ENCODE results near the gene PRDX2. TPM values are rescaled to one million over a fixed set of nuclear protein-coding genes. Genes with fewer than 3 reads are reported as not detected.

The PRDX2 gene
- total RNA-seq, 1 donor from 2014 or later, result 112 TPM

DNA sequence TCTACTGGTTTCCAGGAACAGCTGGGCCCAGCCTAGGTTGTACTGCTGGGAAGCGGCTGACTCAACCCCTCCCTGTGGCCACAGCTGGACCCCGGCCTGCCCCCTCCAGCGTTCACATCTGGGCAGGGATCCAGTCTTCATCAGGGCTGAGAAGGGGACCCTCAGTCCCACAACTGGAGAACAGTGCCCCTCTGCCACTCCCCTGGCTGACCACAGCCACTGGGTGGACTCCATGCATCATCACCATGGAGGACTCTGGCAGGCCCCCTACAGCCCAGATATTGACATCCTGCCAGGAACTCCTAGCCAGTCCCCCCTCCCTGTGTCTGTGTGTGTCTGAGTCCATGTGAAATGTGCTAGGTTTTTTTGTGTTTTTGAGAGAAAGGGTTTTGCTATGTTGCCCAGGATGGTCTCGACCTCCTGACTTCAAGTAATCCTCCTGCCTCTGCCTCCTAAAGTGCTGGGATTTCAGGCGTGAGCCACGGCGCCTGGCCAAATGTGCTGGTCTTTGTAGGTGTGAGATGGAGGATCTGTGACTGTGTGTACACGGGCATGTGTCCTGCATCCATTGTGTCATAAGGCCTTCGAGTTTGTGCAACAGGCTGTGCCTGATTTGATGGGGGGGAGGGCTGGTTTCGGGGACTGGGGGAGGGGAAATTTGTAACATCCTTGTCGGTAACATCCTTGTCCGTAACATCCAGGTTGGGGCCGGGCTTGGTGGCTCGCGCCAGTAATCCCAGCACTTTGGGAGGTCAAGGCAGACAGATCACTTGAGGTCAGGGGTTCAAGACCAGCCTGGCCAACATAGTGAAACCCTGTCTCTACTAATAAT is 22.2 kb downstream of the PRDX2 start:
- peak; percentile 91 for DNase-seq (ENCODE audit: low spot score)

DNA sequence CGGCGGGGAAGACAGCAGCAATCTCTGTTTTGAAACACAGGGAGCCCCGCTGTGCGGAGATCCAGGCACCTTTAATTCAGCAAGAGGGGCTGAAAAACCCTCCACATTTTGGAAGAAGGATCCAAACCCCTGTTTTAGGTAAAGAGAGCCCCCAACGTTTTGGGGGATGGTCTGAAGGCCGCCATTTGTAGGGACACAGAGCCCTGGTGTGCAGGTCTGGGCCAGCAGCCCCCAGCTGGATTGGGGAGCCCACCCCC is 22.8 kb downstream of the PRDX2 start:
- no peak for DNase-seq (ENCODE audit: low spot score)

DNA sequence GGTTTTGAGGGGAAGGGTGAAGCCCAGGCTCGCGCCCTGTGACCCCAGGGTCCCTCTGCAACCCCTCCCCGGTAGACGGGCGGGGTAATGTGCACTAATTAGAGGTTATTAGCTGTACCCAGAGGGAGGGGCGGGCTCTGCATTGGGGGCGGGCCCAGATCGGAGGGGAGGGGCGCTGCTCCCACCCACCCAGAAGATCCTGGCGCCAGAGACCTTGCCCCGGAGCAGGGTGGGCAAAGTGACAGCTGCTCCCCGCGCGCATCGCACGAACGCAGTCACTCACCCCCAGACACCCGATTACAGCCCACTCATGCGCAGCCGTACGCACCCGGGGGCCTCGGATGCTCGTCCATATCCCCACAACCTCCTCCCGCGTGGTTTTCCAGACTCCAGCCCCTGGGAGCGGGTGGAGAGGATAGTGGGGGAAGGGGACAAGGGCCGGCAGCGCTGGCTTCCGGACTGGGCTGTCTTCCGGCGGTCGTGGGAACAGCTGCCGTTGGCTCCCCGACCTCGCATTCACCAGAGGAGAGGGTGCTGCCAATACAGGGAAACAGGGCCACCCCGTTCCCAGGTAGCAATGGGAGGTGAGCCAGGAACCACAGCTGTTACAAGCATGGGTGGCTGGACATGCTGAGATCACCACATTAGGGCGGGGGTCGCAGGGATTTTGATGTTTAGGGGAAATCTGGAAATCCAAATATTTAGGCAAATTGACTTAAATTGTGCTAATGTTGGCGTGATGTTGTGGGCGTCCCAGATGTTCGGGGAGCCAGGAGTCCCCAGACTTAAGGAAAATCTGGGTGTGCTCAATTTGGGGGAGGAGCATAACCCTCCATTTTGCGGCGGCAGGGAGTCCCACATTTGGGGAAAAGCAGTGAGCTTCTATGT is 23.3 kb downstream of the PRDX2 start:
- peak; percentile 89 for DNase-seq (ENCODE audit: low spot score)

DNA sequence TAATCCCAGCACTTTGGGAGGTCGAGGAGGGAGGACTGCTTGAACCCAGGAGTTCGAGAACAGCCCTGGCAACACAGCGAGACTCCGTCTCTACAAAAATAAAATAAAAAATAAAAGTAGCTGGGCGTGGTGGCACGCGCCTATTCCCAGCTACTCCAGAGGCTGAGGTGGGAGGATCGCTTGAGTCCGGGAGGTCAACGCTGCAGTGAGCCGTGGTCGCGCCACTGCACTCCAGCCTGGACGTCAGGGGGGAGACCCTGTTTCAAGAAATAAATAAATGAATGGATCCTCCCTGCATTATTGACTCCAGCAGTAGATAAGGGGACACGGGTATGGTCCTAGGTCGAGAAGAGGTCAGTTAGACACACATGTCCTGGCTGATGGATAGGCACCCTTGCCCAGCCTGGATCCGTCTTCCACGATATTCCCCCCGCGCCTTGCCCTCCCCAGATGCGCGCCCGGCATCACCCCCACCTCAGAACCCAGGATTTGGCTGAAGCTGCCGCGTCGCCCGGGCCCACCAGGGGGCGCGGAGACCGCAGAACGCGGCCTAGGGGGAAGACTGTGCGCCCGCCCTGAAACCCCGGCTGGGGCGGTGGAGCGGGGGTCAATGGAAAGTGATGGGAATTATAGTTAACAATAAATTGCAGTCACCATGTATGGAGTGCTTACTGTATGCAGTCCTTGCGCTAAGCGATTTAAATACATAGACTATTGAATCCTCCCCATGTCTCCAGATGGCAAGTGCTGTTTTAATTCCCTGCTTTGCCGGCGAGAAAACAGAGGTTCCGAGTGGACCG is 24.2 kb downstream of the PRDX2 start:
- DNase-seq (ENCODE audit: low spot score), result peak; percentile 88

DNA sequence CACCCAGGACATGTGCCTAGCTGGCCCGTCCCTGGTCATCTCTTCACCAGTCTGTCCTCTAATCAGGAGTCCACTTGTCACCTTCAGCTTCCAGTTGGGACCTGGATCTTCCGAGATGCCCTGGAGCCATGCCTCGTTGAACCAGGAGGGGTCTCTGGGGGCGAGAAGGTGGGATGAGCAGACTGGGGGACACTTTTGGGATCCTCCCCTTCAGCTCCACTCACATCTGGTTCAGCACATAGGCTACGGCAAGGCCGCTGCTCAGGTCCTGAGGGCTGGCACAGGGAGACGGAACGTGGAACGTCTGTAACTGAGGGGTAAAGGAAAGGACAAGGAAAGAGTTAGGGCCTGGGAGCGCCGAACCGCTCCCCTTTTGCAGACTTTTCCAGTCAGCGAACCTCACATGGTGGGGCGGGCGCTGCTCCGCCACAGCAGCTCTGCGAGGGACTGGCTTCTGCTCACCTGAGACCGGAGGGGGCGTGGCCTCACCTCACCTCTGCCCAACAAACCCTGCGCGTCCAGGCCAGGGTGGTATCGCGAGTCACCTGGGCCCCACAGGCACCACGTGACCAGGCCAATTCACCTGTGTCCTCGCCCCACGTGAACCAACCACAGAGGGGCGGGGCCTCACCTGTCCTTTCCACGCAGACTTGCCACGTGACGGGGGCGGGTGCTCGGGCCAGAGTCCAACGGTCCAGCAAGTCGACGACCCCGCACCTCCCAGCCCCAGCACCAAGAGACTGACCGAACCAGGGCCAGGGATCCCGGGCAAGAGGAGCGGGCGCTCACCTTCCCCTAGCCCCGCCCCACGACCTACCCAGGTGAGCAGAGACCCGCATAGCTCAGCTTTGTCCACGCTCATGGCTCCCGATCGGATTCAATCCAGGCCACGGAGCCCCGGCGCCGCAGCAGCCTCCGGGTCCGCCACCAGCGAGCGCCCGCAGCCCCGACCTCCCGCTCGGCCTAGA is 26.7 kb downstream of the PRDX2 start, which contains the start of gene HOOK2:
Gene HOOK2 (minus strand): TSS at position 965 of the 968 bp plus-strand sequence. CDS start 103 bp downstream, at position 862.
- DNase-seq (ENCODE audit: low spot score), result peak; percentile 60

DNA sequence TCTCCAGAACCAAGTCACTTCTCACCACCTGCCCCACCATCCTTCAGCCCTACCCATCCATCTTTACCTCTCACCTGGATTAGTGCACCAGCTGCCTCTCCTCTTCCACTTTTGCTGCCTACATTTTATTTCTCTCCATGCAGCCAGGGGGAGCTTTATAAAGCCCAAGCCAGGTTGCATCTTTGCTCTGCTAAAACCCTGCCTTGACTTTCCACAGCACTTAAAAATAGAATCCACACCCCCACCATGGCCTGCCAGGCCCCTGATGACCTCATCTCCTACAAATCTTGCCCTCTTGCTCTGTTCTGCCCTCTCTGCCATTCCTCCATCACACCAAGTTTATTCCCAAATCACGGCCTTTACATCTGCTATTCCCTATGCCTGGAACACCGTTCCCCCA is 28.0 kb downstream of the PRDX2 start:
- peak; percentile 57 for DNase-seq (ENCODE audit: low spot score)

DNA sequence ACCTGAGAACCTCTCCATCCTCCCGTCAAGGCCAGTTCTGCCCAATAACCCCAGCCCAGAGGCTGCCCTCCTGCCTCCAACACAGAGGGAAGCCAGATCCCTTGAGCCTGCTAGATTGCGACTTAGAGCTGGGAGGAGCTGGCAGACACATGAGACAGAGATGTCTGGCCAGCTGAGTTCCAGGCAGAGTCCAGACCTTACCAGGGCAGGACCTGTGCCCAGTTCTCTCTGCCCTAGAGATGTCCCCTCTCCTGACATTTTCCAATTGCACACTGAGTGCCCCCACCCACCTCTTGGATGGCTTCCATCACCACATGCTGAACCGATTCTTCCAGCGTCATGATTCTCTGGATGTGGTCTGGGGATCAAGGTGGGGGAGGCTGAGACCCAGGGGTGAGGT is 29.3 kb downstream of the PRDX2 start:
- DNase-seq (ENCODE audit: low spot score), result peak; percentile 58

DNA sequence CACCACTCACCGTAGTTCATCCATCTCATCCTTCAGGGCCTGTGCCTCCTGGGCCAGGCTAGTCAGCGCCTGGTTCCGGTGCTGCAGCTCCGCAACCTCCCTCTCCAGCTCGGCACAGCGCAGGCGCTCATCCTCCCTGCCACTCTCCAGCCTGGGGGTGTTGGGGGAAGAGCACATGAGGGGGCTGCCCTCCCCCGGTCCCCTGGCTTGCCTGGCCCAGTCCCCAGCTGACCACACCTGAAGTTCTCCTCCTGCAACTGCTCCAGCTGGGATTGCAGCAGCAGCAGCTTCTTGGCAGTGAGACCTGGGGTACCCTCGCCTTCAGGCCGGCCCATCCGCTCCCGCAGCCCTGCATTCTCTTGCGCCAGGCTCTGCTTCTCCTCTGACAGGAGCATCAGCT is 30.7 kb downstream of the PRDX2 start:
- DNase-seq (ENCODE audit: low spot score), result no peak

DNA sequence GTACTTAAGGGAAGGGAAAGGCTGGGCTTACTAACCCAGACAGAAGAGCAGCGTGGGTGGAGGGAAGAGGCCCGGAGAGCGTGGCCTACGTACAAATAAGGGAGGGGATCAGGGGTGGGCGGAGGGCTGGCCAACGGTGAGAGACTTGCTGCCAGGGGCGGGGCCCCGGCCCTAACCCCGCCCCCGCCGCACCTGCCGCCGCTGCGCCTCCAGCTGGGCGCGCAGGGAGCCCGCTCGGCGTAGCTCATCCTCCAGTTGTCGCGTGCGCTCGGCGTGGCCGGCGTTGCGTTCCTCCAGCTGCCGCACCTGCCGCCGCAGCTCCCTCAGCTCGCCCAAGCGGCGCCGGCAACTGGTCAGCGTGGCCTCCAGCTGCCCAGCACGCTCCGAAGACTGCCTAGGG is 31.9 kb downstream of the PRDX2 start:
- DNase-seq (ENCODE audit: low spot score), result peak; percentile 16

DNA sequence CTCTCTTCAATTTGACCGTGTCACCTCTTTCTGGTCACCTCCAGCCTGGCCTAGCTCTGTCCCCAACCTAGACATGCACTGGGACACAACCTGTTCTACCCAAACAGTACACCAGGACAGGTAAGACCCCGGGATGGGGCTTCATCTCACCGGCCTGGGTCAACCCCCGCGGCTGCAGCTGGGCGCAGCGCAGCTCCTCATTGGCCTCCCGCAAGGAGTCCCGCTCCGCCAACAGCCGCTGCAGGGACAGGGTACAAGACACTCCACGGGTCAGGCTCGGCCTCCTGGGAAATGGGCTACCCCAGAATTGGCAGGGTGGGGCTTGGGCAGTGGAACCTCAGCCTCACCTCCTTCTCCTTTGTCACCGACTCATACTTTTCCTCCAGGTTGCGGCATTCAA is 33.9 kb downstream of the PRDX2 start:
- no peak for DNase-seq (ENCODE audit: low spot score)

DNA sequence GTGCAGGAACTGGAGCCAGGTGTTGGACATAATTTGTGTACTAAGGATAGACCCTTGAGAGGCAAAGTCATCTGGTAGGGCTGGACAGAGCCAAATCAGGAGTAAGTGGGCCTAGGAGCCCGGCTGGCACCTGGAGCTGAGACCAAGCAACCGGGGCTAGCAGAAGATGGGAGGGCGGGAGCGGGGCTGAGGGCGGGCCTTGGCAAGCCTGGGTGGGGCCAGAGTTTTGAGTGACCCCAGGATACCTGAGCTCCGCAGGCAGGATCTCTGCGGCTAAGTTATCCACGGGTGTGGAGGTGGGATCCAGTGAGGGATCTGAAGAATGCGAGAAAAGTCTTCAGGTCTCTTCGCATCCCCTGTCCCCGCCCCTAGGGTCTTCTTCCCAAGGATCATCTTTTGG is 34.5 kb downstream of the PRDX2 start:
- DNase-seq (ENCODE audit: low spot score), result no peak

DNA sequence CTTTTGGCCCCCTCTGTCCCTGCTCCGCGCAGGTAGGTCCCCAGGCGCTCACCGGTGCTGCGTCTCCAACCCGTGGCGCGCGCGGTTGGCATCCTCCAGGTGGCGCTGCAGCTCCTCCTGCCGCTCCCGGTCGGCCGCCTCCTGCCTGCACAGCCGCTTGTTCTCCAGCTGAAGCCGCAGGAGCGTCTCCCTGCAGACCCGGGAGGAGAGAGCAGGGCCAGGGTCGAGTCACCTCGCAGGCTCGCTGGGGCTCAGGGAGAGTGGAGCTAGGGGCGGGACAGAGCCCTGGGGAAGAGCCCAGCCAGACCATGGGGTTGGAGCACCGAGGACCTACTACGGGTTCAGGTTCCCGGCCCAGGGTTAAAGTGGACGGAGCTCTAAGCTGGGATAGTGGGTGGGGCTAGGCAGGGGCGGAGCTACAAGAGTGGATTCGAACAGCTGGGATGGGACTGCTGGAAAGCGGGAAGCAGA is 35.5 kb downstream of the PRDX2 start:
- peak; percentile 61 for DNase-seq (ENCODE audit: low spot score)

DNA sequence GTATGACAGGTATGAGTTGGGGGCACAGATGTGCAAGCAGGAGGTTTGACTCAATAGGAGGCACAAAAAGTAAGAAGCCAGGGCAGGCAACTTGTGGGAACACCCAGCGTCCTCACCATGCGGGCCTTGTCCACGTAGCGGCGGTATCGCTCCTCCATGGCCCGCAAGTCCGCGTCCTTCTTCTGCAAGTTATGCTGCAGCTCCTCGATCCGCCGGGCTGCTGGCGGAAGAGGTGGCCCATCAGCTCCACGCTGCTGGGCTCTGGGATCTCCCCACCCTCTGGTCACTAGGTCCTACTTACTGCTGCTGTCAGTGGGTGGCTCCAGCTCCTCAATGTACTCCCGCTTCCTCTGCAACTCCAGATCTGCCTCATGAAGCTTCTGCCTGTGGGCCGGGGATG is 36.9 kb downstream of the PRDX2 start:
- DNase-seq (ENCODE audit: low spot score), result no peak

DNA sequence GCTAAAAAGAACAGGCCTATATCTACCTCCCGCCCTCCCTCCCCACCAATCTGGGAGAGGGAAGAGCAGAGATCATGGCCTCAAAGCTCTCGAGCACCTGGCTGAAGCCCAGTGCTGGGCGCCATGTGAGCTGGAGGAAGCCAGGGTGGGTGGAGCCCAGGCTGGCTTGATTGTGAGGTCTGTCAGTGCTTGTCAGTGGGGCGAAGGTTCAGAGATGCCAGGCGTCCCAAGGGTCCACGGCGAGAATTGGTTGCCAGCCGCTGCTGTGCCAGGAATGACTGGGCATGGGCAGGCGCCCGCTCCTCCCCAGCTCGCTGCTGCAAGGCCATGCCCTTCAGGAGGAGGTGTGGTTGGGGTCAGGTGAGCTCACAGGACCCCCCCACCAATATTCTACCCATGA is 38.5 kb downstream of the PRDX2 start:
- DNase-seq (ENCODE audit: low spot score), result no peak

DNA sequence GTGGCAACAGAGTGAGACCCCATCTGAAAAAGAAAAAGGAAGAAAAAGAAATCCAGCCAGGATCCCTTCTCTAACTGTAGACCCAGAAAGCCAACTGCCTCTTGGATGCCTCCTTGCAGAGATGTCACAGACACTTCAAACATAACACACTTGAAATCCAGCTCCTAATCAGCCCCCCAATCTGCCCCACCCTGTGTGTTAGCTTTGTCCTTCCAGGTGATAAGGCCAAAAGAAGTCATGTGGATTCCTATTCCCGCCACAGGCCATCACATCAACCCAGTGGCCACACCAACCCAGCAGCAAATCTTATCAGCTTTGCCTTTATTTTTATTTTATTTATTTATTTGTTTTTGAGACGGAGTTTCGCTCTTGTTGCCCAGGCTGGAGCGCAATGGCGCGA is 41.9 kb downstream of the PRDX2 start:
- DNase-seq (ENCODE audit: low spot score), result no peak

DNA sequence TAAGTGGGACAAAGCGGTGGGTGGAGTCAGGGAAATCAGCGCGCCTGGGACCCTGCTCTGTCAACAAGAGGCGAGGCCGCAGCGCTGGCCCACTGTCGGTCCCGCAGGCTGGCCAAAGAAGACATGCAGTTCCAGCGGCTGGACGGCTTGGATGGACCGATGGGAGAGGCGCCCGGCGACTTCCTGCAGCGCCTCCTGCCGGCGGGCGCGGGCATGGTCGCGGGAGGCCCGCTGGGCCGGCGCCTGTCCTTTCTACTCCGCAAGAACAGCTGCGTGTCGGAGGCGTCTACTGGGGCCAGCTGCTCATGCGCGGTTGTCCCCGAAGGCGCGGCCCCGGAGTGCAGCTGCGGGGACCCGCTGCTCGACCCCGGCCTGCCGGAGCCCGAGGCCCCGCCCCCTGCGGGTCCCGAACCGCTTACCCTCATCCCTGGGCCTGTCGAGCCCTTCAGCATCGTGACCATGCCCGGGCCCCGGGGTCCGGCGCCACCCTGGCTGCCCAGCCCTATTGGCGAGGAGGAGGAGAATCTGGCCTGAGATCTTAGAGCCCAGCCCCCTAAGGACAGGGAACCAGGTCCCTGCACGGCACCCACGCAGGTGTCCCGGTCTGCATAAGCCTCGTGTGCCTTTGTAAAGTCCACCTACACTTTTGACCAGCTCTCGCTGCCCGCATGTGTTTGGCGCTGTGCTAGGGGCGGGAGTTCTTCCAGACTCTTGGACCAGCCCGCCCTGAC is 43.9 kb downstream of the PRDX2 start:
- DNase-seq (ENCODE audit: low spot score), result peak; percentile 56

DNA sequence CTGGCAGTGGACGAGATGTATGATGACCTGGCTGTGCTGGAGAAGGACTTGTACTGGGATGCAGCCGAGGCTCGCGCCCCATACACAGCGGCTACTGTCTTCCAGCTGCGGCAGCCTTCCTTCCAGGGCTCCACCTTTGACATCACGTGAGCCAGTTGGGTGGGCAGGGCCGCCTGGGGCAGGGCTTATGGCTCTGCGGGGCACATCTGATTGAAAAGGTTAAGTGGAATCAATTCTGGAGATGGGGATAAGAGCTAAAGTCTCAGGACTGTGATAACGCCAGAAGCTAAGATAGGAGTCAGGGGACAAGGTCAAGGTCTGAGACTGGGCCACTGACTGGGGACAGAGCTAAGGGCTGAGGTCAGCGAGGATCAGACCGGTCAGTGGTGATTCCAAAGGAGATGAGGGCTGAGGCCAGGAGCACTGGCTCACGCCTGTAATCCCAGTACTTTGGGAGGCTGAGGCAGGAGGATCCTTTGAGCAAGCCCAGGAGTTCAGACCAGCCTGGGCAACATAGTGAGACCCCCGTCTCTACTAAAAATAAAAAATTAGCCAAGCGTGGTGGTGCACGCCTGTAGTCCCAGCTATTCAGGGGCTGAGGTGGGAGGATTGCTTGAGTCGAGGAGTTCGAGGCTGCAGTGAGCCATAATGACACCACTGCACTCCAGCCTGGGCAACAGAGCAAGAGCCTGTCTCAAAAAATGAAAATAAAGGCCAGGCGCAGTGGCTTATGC is 45.3 kb downstream of the PRDX2 start:
- no peak for DNase-seq (ENCODE audit: low spot score)

DNA sequence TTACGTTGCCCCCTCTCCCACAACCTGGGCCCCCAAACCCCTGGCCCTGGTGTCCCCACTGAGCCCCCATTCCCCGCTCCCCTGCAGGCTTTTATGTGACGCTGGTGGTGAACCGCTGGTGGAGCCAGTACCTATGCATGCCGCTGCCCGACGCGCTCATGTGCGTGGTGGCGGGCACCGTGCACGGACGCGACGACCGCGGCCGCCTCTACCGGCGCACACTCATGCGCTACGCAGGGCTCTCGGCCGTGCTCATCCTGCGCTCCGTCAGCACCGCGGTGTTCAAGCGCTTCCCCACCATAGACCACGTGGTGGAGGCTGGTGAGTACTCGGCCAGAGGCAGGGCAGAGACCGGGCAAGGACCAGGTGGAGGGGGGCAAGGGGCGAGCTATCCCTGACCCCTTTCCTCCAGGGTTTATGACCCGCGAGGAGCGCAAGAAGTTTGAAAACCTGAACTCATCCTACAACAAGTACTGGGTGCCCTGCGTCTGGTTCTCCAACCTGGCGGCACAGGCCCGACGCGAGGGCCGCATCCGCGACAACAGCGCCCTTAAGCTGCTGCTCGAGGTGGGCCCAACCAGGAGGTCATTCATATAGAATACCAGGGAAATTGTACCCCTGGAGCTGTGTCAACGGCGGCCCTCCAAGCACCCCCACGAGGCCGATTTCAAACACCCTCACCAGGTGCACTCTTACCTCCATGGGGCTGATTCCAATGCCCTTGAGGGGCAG is 47.0 kb downstream of the PRDX2 start:
- DNase-seq (ENCODE audit: low spot score), result no peak
